Spinal cord (tissue), 10 donors: Measurements from ENCODE around the gene CACNG3. TPM values are rescaled to one million over a fixed set of nuclear protein-coding genes. Genes with fewer than 3 reads are reported as not detected.
A peak's percentile ranks its signal among the peaks of the same experiment; 100 is the strongest.
"Not testable (repeated sequence)": the region's sequence is repeated elsewhere in the genome, so short reads cannot be mapped to it uniquely, and the experiment has no call there.

Experiments
- DNase-seq, 6 donors: peaks; one replicate each; pipeline versions ENCODE4 v3.0.0 to v3.0.0-alpha.2; 2013 to 2015; ENCODE audit warnings: low spot score in 6 of 6, low read depth in 4 of 6
- H3K27ac ChIP-seq: one replicate; pipeline ENCODE4 v1.5.1; 2013; ENCODE audit warnings: low read depth, low read length, control low read depth
- H3K27me3 ChIP-seq: one replicate; pipeline ENCODE4 v1.6.1; 2013; ENCODE audit warnings: low read length; ENCODE audit not compliant: control insufficient read depth, insufficient read depth
- H3K36me3 ChIP-seq: one replicate; pipeline ENCODE4 v1.6.1; 2013; ENCODE audit warnings: low read length; ENCODE audit not compliant: control insufficient read depth, insufficient read depth
- H3K4me1 ChIP-seq: one replicate; pipeline ENCODE4 v1.6.1; 2013; ENCODE audit warnings: low read length; ENCODE audit not compliant: control insufficient read depth, insufficient read depth
- H3K4me3 ChIP-seq: one replicate; pipeline ENCODE4 v1.5.1; 2013; ENCODE audit warnings: low read depth, low read length, control low read depth
- H3K9me3 ChIP-seq: one replicate; pipeline ENCODE4 v1.6.1; 2013; ENCODE audit warnings: low read length; ENCODE audit not compliant: control insufficient read depth, insufficient read depth
- WGBS: methylation state at CpG from one replicate; pipeline ENCODE4 v1.1.5; 2013; ENCODE audit warnings: missing lambda C conversion rate; ENCODE audit not compliant: insufficient coverage; 5-methylcytosine and 5-hydroxymethylcytosine counted together
- polyA plus RNA-seq, 2 donors: library from polyadenylated mRNA; unstranded; fragments of 120-200 nt; gene quantifications; one replicate each; pipeline ENCODE4 v1.2.1, GENCODE V29; 2013; ENCODE audit not compliant: insufficient read length in 2 of 2
- total RNA-seq, 2 donors: library from RNA; depleted of rRNA in 1 of 2; stranded (reverse); fragments of 120-200 nt in 1 of 2; fragments of >200 nt in 1 of 2; gene quantifications; one replicate each; pipeline versions ENCODE4 v1.2.3 to v1.2.4, GENCODE V29; 2013 to 2014
- donor health status: healthy.

The CACNG3 gene
- total and polyA plus RNA-seq, 4 donors = 1.9 to 21.1 (median 11.0) TPM

DNA sequence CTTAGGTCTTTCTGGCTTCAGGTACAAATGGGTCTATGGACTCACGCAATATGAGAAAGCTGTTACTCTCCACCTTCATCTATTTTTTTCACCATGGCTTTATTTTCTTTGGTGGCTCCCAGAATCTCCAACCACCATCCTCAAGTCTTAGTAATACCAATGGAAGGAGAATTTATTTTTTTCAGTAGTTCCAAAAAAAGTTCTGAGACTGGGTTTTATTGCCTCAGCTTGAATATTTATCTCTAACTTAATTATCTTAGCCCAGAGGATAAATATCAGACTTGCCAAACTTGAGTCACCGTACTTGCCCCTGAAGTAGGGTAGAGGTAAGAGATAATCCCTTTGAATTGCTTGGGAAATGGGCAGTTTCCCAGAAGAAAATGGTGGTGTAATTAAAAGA, 23.2 kb upstream of the CACNG3 start:
- Histone ChIP-seq H3K27me3 (no peaks in the 10 kb centered on the region), H3K4me1 (no peaks in the 10 kb centered on the region), H3K27ac (no peak overlapping the region), H3K4me3 (no peak overlapping the region), H3K9me3 (peaks cover 3% of the 10 kb centered on the region), H3K36me3 (no peaks in the 10 kb centered on the region)
- 80% methylated on average over 1 of the region's 2 CpGs for WGBS
- no peak for DNase-seq

GRCh38 chr16:24234737-24235136, 21.4 kb upstream of the CACNG3 start:
- H3K27me3 ChIP-seq = no peaks in the 10 kb centered on the region
- 75% methylated on average over 3 of the region's 5 CpGs for WGBS
- no peak overlapping the region for H3K27ac ChIP-seq
- no peaks in the 10 kb centered on the region for H3K4me1 ChIP-seq
- no peak for DNase-seq
- peaks cover 3% of the 10 kb centered on the region for H3K9me3 ChIP-seq
- no peak overlapping the region for H3K4me3 ChIP-seq
- H3K36me3 ChIP-seq = no peaks in the 10 kb centered on the region

DNA sequence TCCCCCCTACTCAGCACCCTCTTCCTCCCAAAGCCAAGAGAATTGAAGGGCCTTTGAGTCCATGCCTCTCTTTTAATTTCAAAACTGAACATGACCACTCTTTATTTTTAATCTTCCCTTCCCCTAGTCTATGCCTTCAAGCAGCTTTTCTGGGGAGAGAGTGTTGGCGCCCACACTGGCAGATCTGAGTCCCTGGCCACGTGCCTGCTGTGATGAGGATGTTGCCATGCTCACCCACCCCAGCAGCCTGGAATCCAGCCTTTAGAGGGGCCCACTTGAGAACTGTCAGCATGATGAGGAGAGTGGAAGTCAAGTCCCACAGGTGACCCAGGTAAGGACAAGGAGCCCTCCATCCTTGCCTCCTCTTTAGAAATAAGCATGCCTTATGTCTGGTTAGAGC, 20.3 kb upstream of the CACNG3 start:
- no peak for DNase-seq
- Histone ChIP-seq H3K9me3 (peaks cover 3% of the 10 kb centered on the region), H3K4me1 (no peaks in the 10 kb centered on the region), H3K27me3 (no peaks in the 10 kb centered on the region), H3K4me3 (no peak overlapping the region), H3K36me3 (no peaks in the 10 kb centered on the region), H3K27ac (no peak overlapping the region)
- WGBS = 76% methylated on average over 2 of the region's 2 CpGs

- not testable (repeated sequence) for H3K9me3 ChIP-seq, H3K4me3 ChIP-seq, H3K27me3 ChIP-seq, H3K27ac ChIP-seq, H3K36me3 ChIP-seq, H3K4me1 ChIP-seq, DNase-seq
- no CpG with 5 or more reads among the region's 2 CpGs for whole genome bisulfite sequencing
Measured at GRCh38 chr16:24238846-24239245, 17.3 kb upstream of the CACNG3 start.

- Histone ChIP-seq H3K27ac (no peak overlapping the region), H3K9me3 (no peaks in the 10 kb centered on the region), H3K4me3 (no peak overlapping the region), H3K27me3 (no peaks in the 10 kb centered on the region), H3K36me3 (no peaks in the 10 kb centered on the region), H3K4me1 (no peaks in the 10 kb centered on the region)
- DNase-seq = no peak
- 100% methylated on average over 1 of the region's 4 CpGs for WGBS
Measured at GRCh38 chr16:24246911-24247607, 9.1 kb upstream of the CACNG3 start.

GRCh38 chr16:24253192-24253591, 2.9 kb upstream of the CACNG3 start:
- Histone ChIP-seq H3K4me3 (no peak overlapping the region), H3K9me3 (no peaks in the 10 kb centered on the region), H3K36me3 (no peaks in the 10 kb centered on the region), H3K27ac (no peak overlapping the region), H3K27me3 (peaks cover 5% of the 10 kb centered on the region), H3K4me1 (peaks cover 14% of the 10 kb centered on the region)
- 18% methylated on average over 3 of the region's 7 CpGs for WGBS
- DNase-seq = peak in 2 of 6 donors; percentile 70 to 86

GRCh38 chr16:24257958-24258357, 1.8 kb downstream of the CACNG3 start:
- Histone ChIP-seq H3K27ac (no peak overlapping the region), H3K36me3 (no peaks in the 10 kb centered on the region), H3K9me3 (no peaks in the 10 kb centered on the region), H3K4me1 (peaks cover 14% of the 10 kb centered on the region), H3K27me3 (peaks cover 5% of the 10 kb centered on the region), H3K4me3 (peak overlapping the region; percentile 20)
- peak in 3 of 6 donors; percentile 5 to 83 (median 64) for DNase-seq
- 28% methylated on average over 4 of the region's 5 CpGs for WGBS

- peaks cover 3% of the 10 kb centered on the region for H3K27me3 ChIP-seq
- peaks cover 14% of the 10 kb centered on the region for H3K4me1 ChIP-seq
- H3K9me3 ChIP-seq = no peaks in the 10 kb centered on the region
- H3K27ac ChIP-seq = no peak overlapping the region
- H3K4me3 ChIP-seq = no peak overlapping the region
- no peak for DNase-seq
- no peaks in the 10 kb centered on the region for H3K36me3 ChIP-seq
- WGBS = no CpG with 5 or more reads among the region's 1 CpG
Measured at GRCh38 chr16:24258791-24259190, 2.7 kb downstream of the CACNG3 start.

DNA sequence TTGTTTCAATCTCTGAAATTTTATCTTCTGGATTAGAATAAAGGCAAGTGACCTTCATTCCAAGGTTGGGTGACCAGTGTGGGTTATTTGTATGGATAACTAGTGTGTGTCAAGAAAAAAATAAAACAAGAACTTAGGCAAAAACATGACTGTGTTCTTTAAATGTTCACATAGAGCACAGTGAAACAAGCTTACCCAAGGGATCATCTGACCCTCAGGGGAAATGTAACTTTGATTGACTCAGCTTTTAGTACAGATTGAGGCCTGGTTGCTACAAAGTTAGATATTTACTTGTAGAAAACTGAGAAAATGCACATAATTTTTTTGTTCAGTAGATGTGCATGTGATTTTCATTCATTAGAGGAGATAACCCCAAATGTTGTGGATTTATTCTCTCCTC, 6.7 kb downstream of the CACNG3 start:
- Histone ChIP-seq H3K27me3 (no peaks in the 10 kb centered on the region), H3K27ac (no peak overlapping the region), H3K9me3 (no peaks in the 10 kb centered on the region), H3K4me1 (no peaks in the 10 kb centered on the region), H3K4me3 (no peak overlapping the region), H3K36me3 (no peaks in the 10 kb centered on the region)
- DNase-seq = no peak

- no peak overlapping the region for H3K27ac ChIP-seq
- H3K9me3 ChIP-seq = no peaks in the 10 kb centered on the region
- DNase-seq = no peak
- 88% methylated on average over 4 of the region's 7 CpGs for WGBS
- H3K27me3 ChIP-seq = no peaks in the 10 kb centered on the region
- no peaks in the 10 kb centered on the region for H3K4me1 ChIP-seq
- no peak overlapping the region for H3K4me3 ChIP-seq
- no peaks in the 10 kb centered on the region for H3K36me3 ChIP-seq
Measured at GRCh38 chr16:24270721-24271442, 14.7 kb downstream of the CACNG3 start.
